ENCODE measurements around the gene CPNE8.

The CPNE8 gene

DNA sequence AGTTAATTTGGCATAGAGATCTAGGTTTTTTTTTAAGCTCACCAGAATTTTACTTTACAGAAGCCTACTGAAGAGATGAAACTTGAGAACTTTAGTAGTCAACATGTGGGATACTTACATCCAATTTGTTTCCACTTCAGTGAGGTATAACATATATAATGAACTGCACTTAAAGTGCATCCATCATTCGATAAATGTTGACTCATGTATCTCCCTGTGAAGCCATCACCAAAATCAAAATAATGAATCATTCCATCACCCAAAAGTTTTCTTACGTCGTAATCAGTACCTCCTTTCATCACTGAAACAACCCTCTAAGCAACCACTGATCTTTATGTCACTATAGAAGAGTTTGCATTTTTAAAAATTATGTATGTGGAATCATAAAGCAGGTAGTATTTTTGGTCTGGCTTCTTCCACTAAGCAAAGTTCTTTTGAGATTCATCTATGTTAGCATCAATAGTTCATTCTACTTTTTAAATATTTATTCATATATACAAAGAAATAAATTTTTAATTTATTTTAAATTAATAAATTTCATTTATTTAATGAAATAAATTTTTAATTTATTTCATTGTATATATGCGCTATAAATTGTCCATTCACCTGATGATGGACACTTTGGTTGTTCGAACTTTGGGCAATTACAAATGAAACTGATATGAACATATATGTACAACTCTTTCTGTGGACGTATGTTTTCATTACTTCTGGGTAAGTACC lies 2.0 kb upstream of the CPNE8 start:
- Histone ChIP-seq H3K4me1 (ENCODE audit: insufficient read depth, insufficient read length) (no peaks in the 10 kb centered on the region), H3K9ac (ENCODE audit: insufficient read length, low read depth) (peak overlapping the region; percentile 95), H3K27me3 (ENCODE audit: insufficient read depth, insufficient read length) (no peaks in the 10 kb centered on the region), H3K36me3 (ENCODE audit: insufficient read depth, insufficient read length, low read length) (no peaks in the 10 kb centered on the region), H3K4me3 (ENCODE audit: insufficient read length, low read depth) (peak overlapping the region; percentile 97), H3K9me3 (ENCODE audit: insufficient read depth, low read length) (no peaks in the 10 kb centered on the region)
- no peak for DNase-seq (ENCODE audit: low read depth, low spot score)
- TF ChIP-seq YY1 (IDR thresholded peaks at IDR 0.05; ENCODE audit: insufficient read depth, insufficient read length) (no peak), SUZ12 (IDR thresholded peaks at IDR 0.05; ENCODE audit: extremely low read depth, insufficient read depth, insufficient read length) (no peak), ZNF274 (IDR thresholded peaks at IDR 0.05; ENCODE audit: low read depth, low read length) (no peak)

DNA sequence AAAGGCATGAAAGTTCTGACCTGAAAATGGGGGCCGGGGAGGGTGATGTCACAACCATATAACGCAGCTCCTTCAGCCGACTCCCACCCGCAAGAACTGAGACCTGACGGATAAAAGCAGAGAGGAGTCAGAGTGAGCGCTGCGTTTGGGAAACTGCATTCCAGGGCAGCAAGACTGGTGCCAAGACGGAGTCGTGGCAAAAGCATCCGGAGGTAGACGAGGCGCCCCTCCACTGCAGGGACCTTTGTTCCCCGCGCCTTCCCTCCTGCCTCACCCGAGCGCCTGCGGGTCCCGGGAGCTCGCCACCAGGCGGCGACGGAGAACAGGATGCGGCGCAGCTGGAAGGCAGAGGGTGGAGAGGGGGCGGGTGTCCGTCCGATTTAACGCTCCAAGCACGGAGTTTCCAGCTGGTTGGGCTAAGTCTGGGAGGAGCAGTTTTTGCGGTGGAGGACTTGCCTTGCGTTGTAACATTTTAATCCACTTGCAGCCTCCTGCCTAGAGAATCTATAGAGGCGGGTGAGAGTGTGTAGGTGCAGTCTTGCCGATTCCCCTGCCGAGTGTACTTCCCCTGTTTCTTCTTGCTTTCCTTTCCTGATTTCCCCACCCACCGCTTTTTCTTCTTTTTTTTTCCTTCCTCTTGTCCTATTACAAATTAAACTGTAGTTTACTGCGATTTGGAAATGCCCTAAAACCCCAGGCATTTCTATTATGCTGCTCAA lies 1.2 kb upstream of the CPNE8 start:
- peak; percentile 88 for DNase-seq (ENCODE audit: low read depth, low spot score)
- no peaks in the 10 kb centered on the region for H3K36me3 ChIP-seq (ENCODE audit: insufficient read depth, insufficient read length, low read length)
- H3K9me3 ChIP-seq (ENCODE audit: insufficient read depth, low read length), result no peaks in the 10 kb centered on the region
- H3K4me3 ChIP-seq (ENCODE audit: insufficient read length, low read depth), result peak overlapping the region; percentile 97
- TF ChIP-seq ZNF274 (IDR thresholded peaks at IDR 0.05; ENCODE audit: low read depth, low read length) (no peak), SUZ12 (IDR thresholded peaks at IDR 0.05; ENCODE audit: extremely low read depth, insufficient read depth, insufficient read length) (no peak), YY1 (IDR thresholded peaks at IDR 0.05; ENCODE audit: insufficient read depth, insufficient read length) (no peak)
- H3K9ac ChIP-seq (ENCODE audit: insufficient read length, low read depth), result peak overlapping the region; percentile 95
- no peaks in the 10 kb centered on the region for H3K27me3 ChIP-seq (ENCODE audit: insufficient read depth, insufficient read length)
- H3K4me1 ChIP-seq (ENCODE audit: insufficient read depth, insufficient read length), result no peaks in the 10 kb centered on the region

DNA sequence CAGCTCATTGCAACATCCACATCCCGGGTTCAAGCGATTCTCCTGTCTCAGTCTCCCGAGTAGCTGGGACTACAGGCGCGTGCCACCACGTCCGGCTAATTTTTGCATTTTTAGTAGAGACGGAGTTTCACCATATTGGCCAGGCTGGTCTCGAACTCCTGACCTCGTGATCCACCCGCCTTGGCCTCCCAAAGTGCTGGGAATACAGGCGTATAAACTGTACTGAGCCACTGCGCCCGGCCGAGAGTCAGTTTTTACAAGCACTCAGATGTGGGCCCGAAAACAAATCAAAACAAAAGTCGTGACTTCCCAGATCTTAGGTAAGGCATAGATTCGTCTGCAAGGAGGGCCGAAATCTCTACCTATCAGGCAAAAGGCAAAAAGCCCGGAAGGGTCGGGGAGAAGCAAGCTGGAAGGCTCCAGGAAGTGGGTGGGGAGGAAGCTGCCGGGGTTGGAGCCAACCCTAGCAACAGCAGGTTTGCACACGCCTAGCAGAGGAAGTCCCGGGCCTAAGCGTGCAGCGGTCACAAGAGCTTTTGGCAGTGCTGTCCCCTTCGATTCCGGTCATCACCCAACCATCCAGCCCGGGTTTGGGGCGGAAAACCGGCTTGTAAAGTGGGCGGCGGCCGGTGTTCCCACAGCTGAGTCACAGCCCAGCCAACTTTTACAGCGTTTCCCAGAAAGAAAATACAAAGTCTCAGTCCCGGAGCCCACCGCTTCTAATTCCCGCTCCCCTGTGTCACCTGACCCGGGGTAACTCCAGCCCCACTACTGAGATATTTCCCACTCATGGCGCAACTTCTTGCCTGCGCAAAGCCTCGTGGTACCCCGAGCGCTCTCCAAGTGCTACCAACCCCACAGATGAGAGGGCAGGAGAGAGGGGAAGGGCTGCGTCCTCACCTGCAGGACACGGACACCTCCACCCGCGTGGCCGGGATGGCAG lies 583 bp downstream of the CPNE8 start:
- H3K27me3 ChIP-seq (ENCODE audit: insufficient read depth, insufficient read length), result no peaks in the 10 kb centered on the region
- peak; percentile 62 for DNase-seq (ENCODE audit: low read depth, low spot score)
- H3K4me3 ChIP-seq (ENCODE audit: insufficient read length, low read depth), result peak overlapping the region; percentile 97
- TF ChIP-seq YY1 (IDR thresholded peaks at IDR 0.05; ENCODE audit: insufficient read depth, insufficient read length) (no peak), SUZ12 (IDR thresholded peaks at IDR 0.05; ENCODE audit: extremely low read depth, insufficient read depth, insufficient read length) (no peak), ZNF274 (IDR thresholded peaks at IDR 0.05; ENCODE audit: low read depth, low read length) (no peak)
- H3K36me3 ChIP-seq (ENCODE audit: insufficient read depth, insufficient read length, low read length), result no peaks in the 10 kb centered on the region
- peak overlapping the region; percentile 95 for H3K9ac ChIP-seq (ENCODE audit: insufficient read length, low read depth)
- no peaks in the 10 kb centered on the region for H3K4me1 ChIP-seq (ENCODE audit: insufficient read depth, insufficient read length)
- H3K9me3 ChIP-seq (ENCODE audit: insufficient read depth, low read length), result no peaks in the 10 kb centered on the region

DNA sequence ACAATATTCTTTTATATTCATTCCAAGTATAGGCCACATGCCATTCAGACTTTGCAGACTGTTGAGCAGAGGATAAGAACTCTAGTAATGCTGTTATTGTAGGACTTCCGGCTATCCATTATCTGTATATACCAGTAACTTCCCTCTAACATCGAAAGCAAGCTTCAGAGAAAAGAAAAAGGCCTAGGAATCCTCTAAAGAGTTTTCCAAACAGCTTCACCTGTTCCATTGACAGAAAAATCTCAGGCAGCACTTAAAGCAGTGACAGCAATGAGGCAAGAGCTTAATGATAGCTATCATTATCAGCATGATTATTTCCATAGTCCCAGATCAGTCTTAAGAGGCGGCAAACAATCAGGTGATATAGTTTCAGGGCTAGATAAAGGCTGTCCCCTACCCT lies 1.8 kb downstream of the CPNE8 start:
- Histone ChIP-seq H3K4me3 (ENCODE audit: insufficient read length, low read depth) (no peak overlapping the region), H3K4me1 (ENCODE audit: insufficient read depth, insufficient read length) (no peaks in the 10 kb centered on the region), H3K27me3 (ENCODE audit: insufficient read depth, insufficient read length) (no peaks in the 10 kb centered on the region), H3K9me3 (ENCODE audit: insufficient read depth, low read length) (no peaks in the 10 kb centered on the region), H3K9ac (ENCODE audit: insufficient read length, low read depth) (no peak overlapping the region), H3K36me3 (ENCODE audit: insufficient read depth, insufficient read length, low read length) (no peaks in the 10 kb centered on the region)
- no peak for DNase-seq (ENCODE audit: low read depth, low spot score)
- TF ChIP-seq ZNF274 (IDR thresholded peaks at IDR 0.05; ENCODE audit: low read depth, low read length), result no peak
- no peak for TF ChIP-seq YY1 (IDR thresholded peaks at IDR 0.05; ENCODE audit: insufficient read depth, insufficient read length)
- TF ChIP-seq SUZ12 (IDR thresholded peaks at IDR 0.05; ENCODE audit: extremely low read depth, insufficient read depth, insufficient read length), result no peak

DNA sequence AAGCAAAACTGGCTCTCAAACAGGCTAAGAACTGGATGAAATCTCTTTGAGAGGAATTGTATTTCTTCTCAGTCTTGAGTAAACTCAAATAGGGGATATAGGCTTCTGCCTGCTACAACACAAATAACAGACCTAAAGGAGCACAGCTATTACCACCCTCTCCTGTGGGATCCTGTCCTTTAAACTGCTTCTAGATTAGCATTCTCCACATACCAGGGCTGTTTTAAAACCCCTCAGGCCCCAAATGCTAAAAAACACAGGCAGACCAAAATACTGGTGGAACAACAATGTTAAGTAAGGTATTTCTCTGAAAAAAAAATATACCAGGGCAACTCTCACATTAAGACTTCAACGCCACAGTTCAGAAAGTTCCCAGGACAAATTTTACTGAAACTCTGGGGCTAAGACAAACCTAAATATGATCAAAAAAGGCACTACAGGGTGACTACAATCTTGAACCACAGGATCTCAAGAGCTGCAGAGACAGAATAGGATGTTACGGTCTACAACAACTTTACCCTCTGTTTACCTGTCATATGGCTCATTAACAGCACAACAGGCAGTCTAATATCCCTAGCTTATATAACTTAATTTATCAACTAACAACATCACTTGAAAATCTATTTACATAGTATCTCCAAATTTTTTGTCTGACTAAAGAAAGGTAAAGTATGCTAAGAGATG lies 7.2 kb downstream of the CPNE8 start:
- Histone ChIP-seq H3K4me1 (ENCODE audit: insufficient read depth, insufficient read length) (no peaks in the 10 kb centered on the region), H3K36me3 (ENCODE audit: insufficient read depth, insufficient read length, low read length) (no peaks in the 10 kb centered on the region), H3K9ac (ENCODE audit: insufficient read length, low read depth) (no peak overlapping the region), H3K9me3 (ENCODE audit: insufficient read depth, low read length) (0 out of 2 replicates have a peak, but pooled peaks cover 3% of the 10 kb centered on the region), H3K4me3 (ENCODE audit: insufficient read length, low read depth) (no peak overlapping the region), H3K27me3 (ENCODE audit: insufficient read depth, insufficient read length) (no peaks in the 10 kb centered on the region)
- peak; percentile 87 for DNase-seq (ENCODE audit: low read depth, low spot score)
- TF ChIP-seq YY1 (IDR thresholded peaks at IDR 0.05; ENCODE audit: insufficient read depth, insufficient read length) (no peak), SUZ12 (IDR thresholded peaks at IDR 0.05; ENCODE audit: extremely low read depth, insufficient read depth, insufficient read length) (no peak), ZNF274 (IDR thresholded peaks at IDR 0.05; ENCODE audit: low read depth, low read length) (no peak)

DNA sequence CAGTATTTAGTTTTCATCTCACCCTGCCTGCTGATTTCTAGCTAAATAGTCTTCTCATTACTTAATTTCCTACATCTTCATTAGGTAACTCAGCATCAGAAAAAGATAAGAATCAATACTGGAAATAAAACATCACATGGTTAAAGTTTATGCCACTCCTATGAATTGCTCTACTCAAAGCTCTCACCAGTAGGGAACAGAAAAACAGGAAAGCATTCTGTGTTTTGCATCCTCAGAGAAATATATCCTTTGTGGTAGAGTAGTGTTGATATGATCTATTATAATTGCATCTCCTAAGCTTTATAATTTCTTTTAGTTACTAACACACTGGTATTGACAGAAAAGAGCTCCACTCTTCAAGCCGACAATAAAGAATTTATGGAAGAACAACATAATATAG lies 9.9 kb downstream of the CPNE8 start:
- Histone ChIP-seq H3K9ac (ENCODE audit: insufficient read length, low read depth) (no peak overlapping the region), H3K4me1 (ENCODE audit: insufficient read depth, insufficient read length) (no peaks in the 10 kb centered on the region), H3K9me3 (ENCODE audit: insufficient read depth, low read length) (peaks cover 18% of the 10 kb centered on the region; the same call in 1 of the 2 replicates), H3K36me3 (ENCODE audit: insufficient read depth, insufficient read length, low read length) (no peaks in the 10 kb centered on the region), H3K4me3 (ENCODE audit: insufficient read length, low read depth) (no peak overlapping the region), H3K27me3 (ENCODE audit: insufficient read depth, insufficient read length) (no peaks in the 10 kb centered on the region)
- TF ChIP-seq YY1 (IDR thresholded peaks at IDR 0.05; ENCODE audit: insufficient read depth, insufficient read length) (no peak), ZNF274 (IDR thresholded peaks at IDR 0.05; ENCODE audit: low read depth, low read length) (no peak), SUZ12 (IDR thresholded peaks at IDR 0.05; ENCODE audit: extremely low read depth, insufficient read depth, insufficient read length) (no peak)
- no peak for DNase-seq (ENCODE audit: low read depth, low spot score)
